Tibial artery (tissue), 4 donors: Measurements from ENCODE around the gene MGA.

Experiments
- DNase-seq, 2 donors: peaks; one replicate each; pipeline ENCODE4 v3.0.0-alpha.2; 2019
- H3K27ac ChIP-seq, 2 donors: fragments of 200-600 bp; sonication (generic) in 1 of 2; 1 replicate in 1 of 2; 2 replicates in 1 of 2; pipeline ENCODE4 v1.5.1; 2018 to 2019; ENCODE audit warnings: mild to moderate bottlenecking in 1 of 2
- H3K27me3 ChIP-seq, 2 donors: fragments of 200-600 bp; sonication (generic) in 1 of 2; one replicate each; pipeline versions ENCODE4 v1.5.1 to v1.6.0; 2016 to 2019
- H3K36me3 ChIP-seq, 3 donors: fragments of 200-600 bp; sonication (generic) in 2 of 3; one replicate each; pipeline ENCODE4 v1.5.1; 2016 to 2019; ENCODE audit warnings: mild to moderate bottlenecking in 2 of 3
- H3K4me1 ChIP-seq, 4 donors: fragments of 200-600 bp; sonication (generic) in 2 of 4; 1 replicate in 3 of 4; 2 replicates in 1 of 4; pipeline ENCODE4 v1.5.1; 2016 to 2019
- H3K4me3 ChIP-seq, 2 donors: fragments of 200-600 bp; sonication (generic) in 1 of 2; 1 replicate in 1 of 2; 2 replicates in 1 of 2; pipeline ENCODE4 v1.5.1; 2018 to 2019; ENCODE audit warnings: mild to moderate bottlenecking in 2 of 2
- H3K9me3 ChIP-seq, 3 donors: fragments of 200-600 bp; sonication (generic) in 1 of 3; one replicate each; pipeline ENCODE4 v1.5.1; 2016 to 2019
- CTCF ChIP-seq, 2 experiments: fragments of 200-600 bp in 1 of 2; fragments of 450-650 bp in 1 of 2; IDR thresholded peaks; one replicate each; pipeline ENCODE4 v1.5.1; 2017 to 2019; ENCODE audit warnings: antibody characterized with exemption in 2 of 2, mild to moderate bottlenecking in 1 of 2, moderate library complexity in 1 of 2
- intact Hi-C: fragments of 100-400 bp; cut with DNase I; formaldehyde crosslinking; loops from one replicate; pipeline ENCODE4 v1.15.0; 2023; ENCODE audit warnings: low total_unique reads

Gene MGA

DNA sequence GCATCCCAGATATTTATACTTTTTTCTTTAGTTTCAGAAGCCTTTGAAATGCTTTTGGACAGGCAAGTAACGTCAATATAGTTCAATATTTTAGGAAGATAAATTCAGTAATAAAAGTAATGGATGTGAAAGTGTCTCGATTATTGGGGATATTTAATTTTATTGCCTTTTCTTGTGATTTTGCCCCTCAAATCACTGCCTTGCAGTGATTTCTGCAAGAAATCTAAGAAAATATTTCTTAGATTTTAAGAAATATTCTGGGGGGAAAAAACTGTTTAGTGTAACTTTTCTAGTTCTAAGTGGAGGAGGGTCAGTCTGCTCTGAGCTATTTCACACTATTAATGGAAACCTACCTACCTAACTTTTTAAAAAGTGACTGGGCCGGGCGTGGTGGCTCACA lies 33.6 kb downstream of the MGA start:
- no peak for DNase-seq
- Histone ChIP-seq H3K4me1 (peaks cover 0 to 20% (median 7%) of the 10 kb centered on the region in 4 donors), H3K27ac (no peak overlapping the region), H3K36me3 (peaks cover 0 to 8% (median 3%) of the 10 kb centered on the region in 3 donors), H3K27me3 (no peaks in the 10 kb centered on the region), H3K4me3 (no peak overlapping the region), H3K9me3 (no peaks in the 10 kb centered on the region)
- TF ChIP-seq CTCF (IDR thresholded peaks at IDR 0.05) = no peak
- intact Hi-C loops = no loop called here

GRCh38 chr15:41695750-41696436 lies 35.7 kb downstream of the MGA start:
- Histone ChIP-seq H3K36me3 (peaks cover 7 to 22% (median 11%) of the 10 kb centered on the region in 3 donors), H3K27me3 (no peaks in the 10 kb centered on the region), H3K27ac (no peak overlapping the region), H3K4me3 (no peak overlapping the region), H3K4me1 (peaks cover 0 to 19% (median 4%) of the 10 kb centered on the region in 4 donors), H3K9me3 (no peaks in the 10 kb centered on the region)
- TF ChIP-seq CTCF (IDR thresholded peaks at IDR 0.05) = no peak
- intact Hi-C loops = no loop called here
- no peak for DNase-seq

- peaks cover 0 to 10% (median 4%) of the 10 kb centered on the region in 4 donors for H3K4me1 ChIP-seq
- H3K36me3 ChIP-seq = peaks cover 7 to 22% (median 13%) of the 10 kb centered on the region in 3 donors
- H3K27ac ChIP-seq = no peak overlapping the region
- no peak overlapping the region for H3K4me3 ChIP-seq
- TF ChIP-seq CTCF (IDR thresholded peaks at IDR 0.05) = no peak
- H3K9me3 ChIP-seq = no peaks in the 10 kb centered on the region
- intact Hi-C loops = no loop called here
- DNase-seq = no peak
- no peaks in the 10 kb centered on the region for H3K27me3 ChIP-seq
Measured at GRCh38 chr15:41698779-41699178, 38.6 kb downstream of the MGA start.

DNA sequence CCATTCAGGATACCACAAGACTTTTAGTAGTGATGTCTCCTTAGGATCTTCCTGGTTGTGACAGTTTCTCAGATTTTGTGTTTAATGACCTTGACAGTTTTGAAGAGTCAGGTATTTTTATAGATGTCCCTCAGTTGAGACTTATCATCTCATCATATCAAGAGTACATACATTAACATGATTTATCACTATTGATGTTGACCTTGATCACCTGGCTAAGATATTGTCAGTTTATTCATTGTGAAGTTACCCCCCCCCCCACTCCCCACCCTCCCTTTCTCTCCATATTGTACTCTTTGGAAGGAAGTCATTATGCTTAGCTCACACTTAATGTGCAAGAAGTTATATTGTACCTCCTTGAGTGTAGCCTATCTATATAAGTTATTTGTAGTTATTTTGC lies 42.9 kb downstream of the MGA start:
- TF ChIP-seq CTCF (IDR thresholded peaks at IDR 0.05) = no peak
- no peak for DNase-seq
- Histone ChIP-seq H3K27ac (no peak overlapping the region), H3K27me3 (no peaks in the 10 kb centered on the region), H3K4me1 (no peaks in the 10 kb centered on the region), H3K9me3 (no peaks in the 10 kb centered on the region), H3K4me3 (no peak overlapping the region), H3K36me3 (peaks cover 4 to 22% (median 15%) of the 10 kb centered on the region in 3 donors)
- intact Hi-C loops = no loop called here

DNA sequence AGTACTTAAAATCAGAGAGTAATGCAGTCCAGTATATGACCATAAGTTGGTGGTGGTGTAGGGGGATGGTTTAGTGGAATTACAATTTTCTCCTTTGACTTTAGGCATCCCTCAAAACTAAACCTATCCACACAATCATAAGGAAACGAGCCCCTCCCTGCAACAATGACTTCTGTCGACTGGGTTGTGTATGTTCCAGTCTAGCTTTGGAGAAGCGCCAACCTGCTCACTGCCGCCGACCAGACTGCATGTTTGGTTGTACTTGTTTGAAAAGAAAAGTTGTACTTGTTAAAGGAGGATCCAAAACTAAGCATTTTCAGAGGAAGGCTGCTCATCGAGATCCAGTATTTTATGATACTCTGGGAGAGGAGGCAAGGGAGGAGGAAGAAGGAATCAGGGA lies 52.8 kb downstream of the MGA start:
- intact Hi-C loops = no loop called here
- no peak for TF ChIP-seq CTCF (IDR thresholded peaks at IDR 0.05)
- Histone ChIP-seq H3K9me3 (no peaks in the 10 kb centered on the region), H3K36me3 (peaks cover 20 to 60% (median 51%) of the 10 kb centered on the region in 3 donors), H3K4me1 (no peaks in the 10 kb centered on the region), H3K4me3 (no peak overlapping the region), H3K27me3 (no peaks in the 10 kb centered on the region), H3K27ac (no peak overlapping the region)
- DNase-seq = no peak
